ENCODE measurements around the gene WDR77.

WDR77 gene

DNA sequence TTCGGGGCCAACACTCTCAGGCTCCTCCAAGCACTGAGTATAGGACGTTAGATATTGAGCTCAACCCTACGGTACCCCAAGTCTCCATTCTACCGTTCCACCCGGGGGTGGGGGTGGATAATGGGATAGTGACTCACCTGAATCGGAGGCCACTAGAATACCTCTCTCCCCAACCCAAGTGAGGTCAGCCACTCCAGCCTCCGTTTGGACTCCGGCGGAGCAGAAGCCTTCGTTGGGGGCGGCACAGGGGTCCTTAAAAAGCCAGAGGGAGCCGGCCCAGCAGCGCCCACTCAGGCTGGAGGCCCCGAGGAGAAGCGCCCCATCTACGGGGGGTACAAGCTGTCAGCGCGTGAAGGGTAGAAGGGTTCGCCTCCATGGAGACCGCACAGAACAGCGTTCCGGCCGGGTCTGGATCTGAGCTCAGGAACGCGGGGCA is 556 bp downstream of the WDR77 start:
- no peak for DNase-seq (ENCODE audit: low spot score)
- in situ Hi-C loops (cut with MboI; ENCODE audit: low sequenced_read_pairs, unreplicated experiment): no loop called here
- TF ChIP-seq, protein P1, sequence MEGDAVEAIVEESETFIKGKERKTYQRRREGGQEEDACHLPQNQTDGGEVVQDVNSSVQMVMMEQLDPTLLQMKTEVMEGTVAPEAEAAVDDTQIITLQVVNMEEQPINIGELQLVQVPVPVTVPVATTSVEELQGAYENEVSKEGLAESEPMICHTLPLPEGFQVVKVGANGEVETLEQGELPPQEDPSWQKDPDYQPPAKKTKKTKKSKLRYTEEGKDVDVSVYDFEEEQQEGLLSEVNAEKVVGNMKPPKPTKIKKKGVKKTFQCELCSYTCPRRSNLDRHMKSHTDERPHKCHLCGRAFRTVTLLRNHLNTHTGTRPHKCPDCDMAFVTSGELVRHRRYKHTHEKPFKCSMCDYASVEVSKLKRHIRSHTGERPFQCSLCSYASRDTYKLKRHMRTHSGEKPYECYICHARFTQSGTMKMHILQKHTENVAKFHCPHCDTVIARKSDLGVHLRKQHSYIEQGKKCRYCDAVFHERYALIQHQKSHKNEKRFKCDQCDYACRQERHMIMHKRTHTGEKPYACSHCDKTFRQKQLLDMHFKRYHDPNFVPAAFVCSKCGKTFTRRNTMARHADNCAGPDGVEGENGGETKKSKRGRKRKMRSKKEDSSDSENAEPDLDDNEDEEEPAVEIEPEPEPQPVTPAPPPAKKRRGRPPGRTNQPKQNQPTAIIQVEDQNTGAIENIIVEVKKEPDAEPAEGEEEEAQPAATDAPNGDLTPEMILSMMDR (IDR thresholded peaks at IDR 0.05; ENCODE audit: borderline replicate concordance, control extremely low read depth, extremely low read depth, insufficient read depth, missing control alignments): no peak

DNA sequence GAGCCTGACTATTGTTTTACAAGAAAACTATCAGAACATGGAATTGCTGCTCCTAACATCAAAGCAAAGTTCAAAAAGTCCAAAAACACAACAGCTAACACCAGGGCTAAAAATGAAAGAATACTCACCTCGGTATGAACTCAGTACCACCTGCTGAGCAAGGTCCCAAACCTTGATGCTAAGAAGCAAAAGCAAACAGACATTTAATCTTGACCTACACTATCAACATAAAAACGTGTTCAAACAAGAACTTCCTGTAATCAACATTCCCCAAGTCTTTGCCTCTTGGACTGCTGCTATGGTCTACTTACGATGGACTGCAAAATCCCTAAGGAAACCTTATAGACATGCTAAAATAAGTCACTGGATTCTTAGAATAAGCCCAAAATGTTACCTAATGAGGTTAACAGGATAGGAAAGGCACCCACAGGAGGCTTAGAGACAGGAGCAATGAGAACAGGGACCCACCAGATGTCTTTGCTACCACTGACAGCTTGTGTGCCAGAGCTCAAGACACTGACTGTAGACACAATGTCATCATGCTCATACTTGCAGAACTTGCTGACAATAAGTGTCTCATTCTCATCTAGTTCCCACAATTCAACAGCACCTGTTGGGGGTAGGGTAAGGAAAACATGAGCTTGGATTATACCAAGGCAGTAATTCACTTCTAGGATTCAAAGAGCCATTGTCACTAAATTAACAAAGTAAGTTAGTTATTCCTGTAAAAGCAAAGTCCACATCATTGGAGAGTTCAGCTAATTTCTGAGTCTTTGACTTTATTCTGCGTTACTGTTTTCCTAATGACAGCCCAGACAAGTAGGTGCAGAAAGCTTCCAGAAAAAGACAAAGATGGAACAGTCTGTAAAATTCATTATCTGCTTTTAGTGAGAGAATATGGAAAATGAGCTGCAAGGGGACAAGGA is 1.8 kb downstream of the WDR77 start:
- in situ Hi-C loops (cut with MboI; ENCODE audit: low sequenced_read_pairs, unreplicated experiment): no loop called here
- no peak for DNase-seq (ENCODE audit: low spot score)
- TF ChIP-seq, protein P1 (IDR thresholded peaks at IDR 0.05; ENCODE audit: borderline replicate concordance, control extremely low read depth, extremely low read depth, insufficient read depth, missing control alignments): no peak

DNA sequence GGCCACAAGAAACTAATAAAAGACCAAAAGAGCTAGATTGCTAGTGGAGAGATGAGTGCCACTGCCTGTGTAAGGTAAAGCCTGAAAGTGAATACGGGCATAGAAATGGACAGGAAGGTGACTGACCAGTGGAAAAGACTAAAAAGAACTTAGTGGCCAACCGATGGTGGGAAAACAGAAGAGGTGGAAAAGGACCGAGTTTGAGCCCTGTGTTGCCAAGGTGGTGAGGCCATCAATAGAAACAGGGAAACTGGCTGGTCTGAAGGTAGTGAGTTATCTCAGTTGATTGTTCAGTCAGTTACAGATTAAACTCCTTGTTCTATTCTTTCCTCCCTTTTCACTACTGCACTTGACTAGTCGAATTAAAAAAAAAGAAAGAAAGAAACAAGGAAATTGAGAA is 2.5 kb downstream of the WDR77 start:
- DNase-seq (ENCODE audit: low spot score): no peak
- in situ Hi-C loops (cut with MboI; ENCODE audit: low sequenced_read_pairs, unreplicated experiment): no loop called here
- TF ChIP-seq, protein P1 (IDR thresholded peaks at IDR 0.05; ENCODE audit: borderline replicate concordance, control extremely low read depth, extremely low read depth, insufficient read depth, missing control alignments): no peak

DNA sequence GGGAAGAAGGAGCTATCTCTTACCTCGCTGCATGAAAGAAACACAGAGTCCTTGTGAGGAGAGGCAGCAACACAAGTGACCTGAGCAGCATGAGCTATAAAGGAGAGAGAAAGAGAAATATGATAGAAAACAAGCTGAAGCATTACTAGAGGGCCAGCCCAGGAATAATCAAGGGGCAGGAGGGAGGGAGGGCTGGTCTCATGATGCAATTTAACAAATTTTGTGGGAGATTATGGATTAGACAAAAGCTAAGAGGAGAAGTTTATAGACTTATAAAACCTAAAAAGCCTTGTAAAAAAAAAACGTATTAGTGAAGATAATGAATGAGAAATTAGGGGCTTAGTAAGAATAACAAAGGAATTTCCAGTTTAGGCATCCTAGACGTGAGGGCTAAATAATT is 5.0 kb downstream of the WDR77 start:
- no peak for DNase-seq (ENCODE audit: low spot score)
- TF ChIP-seq, protein P1 (IDR thresholded peaks at IDR 0.05; ENCODE audit: borderline replicate concordance, control extremely low read depth, extremely low read depth, insufficient read depth, missing control alignments): no peak
- in situ Hi-C loops (cut with MboI; ENCODE audit: low sequenced_read_pairs, unreplicated experiment): no loop called here

DNA sequence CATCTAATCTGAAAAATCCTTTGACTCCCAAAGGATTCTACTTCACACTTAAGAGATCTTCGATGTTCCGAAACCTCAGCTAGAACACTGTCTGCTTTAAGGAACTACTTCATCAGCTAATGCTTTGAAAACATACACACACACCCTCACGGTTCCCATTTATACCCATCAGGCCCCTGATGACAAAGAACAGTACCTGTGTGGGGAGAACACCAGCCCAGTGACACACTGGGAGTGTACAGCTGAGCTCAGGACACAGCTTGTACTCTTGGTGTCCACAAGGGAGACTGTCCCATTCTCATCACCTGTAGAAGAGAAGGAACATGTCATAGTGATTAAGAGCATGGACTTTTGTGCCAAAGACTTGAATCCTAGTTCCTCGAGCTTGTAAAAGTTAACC is 6.6 kb downstream of the WDR77 start:
- DNase-seq (ENCODE audit: low spot score): no peak
- in situ Hi-C loops (cut with MboI; ENCODE audit: low sequenced_read_pairs, unreplicated experiment): no loop called here
- TF ChIP-seq, protein P1 (IDR thresholded peaks at IDR 0.05; ENCODE audit: borderline replicate concordance, control extremely low read depth, extremely low read depth, insufficient read depth, missing control alignments): no peak

DNA sequence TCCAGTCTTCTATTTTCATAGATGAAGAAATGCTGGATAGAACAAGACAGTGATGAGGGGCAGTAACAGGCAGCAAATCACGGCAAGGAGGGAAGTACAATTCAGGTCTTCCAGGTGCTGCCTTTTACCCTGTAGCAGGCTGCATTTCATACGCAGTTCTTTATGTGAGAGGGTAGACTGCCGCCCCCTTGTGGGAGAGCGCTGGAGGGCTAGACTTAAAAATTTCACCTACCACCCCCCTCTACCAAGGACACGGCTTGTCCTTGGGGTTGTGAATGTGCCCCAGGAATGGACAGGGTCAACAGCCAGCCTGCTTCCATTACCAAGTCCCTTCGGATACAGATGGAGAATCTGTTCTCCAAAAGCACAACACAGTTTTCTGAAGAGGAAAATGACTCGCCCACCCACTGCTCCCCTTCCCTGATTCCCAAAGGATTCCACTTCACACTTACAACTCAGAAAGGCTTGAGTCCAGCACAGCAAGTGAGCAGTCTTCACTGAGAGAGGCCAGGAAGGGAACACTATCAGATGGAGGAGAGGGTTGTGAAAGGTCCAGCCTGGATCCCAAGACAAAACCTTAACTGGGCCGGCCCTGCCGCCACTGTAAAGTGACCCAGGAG is 7.4 kb downstream of the WDR77 start:
- peak; percentile 37 for DNase-seq (ENCODE audit: low spot score)
- TF ChIP-seq, protein P1 (IDR thresholded peaks at IDR 0.05; ENCODE audit: borderline replicate concordance, control extremely low read depth, extremely low read depth, insufficient read depth, missing control alignments): peak; percentile 59
- in situ Hi-C loops (cut with MboI; ENCODE audit: low sequenced_read_pairs, unreplicated experiment): no loop called here
